Measurements from ENCODE around the gene SCUBE3.

SCUBE3 gene

DNA sequence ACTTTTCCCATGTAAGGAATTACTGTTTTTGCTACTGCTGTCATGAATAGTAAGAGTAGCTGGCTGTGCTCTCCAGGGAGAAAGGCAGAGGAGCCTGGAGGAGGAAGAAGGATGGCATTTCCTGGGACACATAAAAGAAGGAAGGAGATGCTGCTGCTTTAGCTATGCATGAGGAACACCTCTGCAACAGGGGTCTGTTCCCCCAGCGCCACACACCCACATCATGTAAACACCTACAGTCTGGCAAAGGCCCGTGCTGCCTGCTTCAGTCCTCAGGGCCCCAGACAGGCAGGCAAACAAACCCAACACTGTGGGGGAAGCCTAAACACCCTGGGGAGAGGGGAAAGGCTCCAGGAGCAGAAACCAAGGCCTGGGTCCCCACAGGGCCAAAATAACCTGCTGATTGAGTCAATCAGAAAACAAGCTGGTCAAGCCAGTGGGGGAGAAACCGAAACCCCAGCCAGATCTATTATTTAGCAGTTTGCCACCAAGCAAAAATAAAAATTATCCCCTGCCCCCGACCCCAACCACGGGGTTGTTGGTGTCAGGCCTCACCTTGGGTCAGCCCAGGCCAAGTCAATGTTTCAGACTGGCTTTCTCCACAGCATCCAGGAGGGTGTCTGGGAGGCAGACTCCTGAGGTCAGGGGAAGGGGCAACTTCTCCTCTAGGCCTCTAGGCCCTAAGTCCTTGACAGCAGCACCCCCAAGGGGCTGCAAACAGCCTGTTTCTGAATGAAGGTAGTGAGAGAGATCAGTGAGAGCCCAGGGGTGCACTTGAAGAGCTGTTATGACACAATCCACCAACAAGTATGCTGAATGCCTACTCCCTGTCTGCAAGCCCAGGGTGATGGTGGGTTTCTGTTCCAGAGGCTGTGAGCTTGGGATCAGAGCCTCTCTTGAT lies 34.6 kb upstream of the SCUBE3 start:
- DNase-seq (ENCODE audit: low read depth, low spot score) = no peak
- TF ChIP-seq, protein P1, sequence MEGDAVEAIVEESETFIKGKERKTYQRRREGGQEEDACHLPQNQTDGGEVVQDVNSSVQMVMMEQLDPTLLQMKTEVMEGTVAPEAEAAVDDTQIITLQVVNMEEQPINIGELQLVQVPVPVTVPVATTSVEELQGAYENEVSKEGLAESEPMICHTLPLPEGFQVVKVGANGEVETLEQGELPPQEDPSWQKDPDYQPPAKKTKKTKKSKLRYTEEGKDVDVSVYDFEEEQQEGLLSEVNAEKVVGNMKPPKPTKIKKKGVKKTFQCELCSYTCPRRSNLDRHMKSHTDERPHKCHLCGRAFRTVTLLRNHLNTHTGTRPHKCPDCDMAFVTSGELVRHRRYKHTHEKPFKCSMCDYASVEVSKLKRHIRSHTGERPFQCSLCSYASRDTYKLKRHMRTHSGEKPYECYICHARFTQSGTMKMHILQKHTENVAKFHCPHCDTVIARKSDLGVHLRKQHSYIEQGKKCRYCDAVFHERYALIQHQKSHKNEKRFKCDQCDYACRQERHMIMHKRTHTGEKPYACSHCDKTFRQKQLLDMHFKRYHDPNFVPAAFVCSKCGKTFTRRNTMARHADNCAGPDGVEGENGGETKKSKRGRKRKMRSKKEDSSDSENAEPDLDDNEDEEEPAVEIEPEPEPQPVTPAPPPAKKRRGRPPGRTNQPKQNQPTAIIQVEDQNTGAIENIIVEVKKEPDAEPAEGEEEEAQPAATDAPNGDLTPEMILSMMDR (IDR thresholded peaks at IDR 0.05; ENCODE audit: insufficient read depth, low read length, missing control alignments) = no peak
- H3K4me3 ChIP-seq (ENCODE audit: low read depth, low read length) = no peak overlapping the region
- POLR2A ChIA-PET = no interaction called here
- CTCF ChIA-PET = interaction anchor here (1.1 to 2.0 kb wide), 8 partner anchors 8 to 192 kb away, joined by 3 to 12 read pairs (median 4); no protein-coding TSS in a partner anchor

- H3K4me3 ChIP-seq (ENCODE audit: low read depth, low read length) = no peak overlapping the region
- ChIA-PET CTCF (interaction anchor here (0.8 to 2.0 kb wide), 9 partner anchors 9 to 193 kb away, joined by 3 to 12 read pairs (median 4); no protein-coding TSS in a partner anchor), POLR2A (no interaction called here)
- no peak for DNase-seq (ENCODE audit: low read depth, low spot score)
- TF ChIP-seq, protein P1 (IDR thresholded peaks at IDR 0.05; ENCODE audit: insufficient read depth, low read length, missing control alignments) = no peak
Measured at GRCh38 chr6:35179901-35180535, 33.7 kb upstream of the SCUBE3 start.

GRCh38 chr6:35181308-35181932 lies 32.3 kb upstream of the SCUBE3 start:
- H3K4me3 ChIP-seq (ENCODE audit: low read depth, low read length) = no peak overlapping the region
- TF ChIP-seq, protein P1 (IDR thresholded peaks at IDR 0.05; ENCODE audit: insufficient read depth, low read length, missing control alignments) = no peak
- POLR2A ChIA-PET = interaction anchor here (1.5 kb wide), 1 partner anchor 33 kb away, joined by 3 read pairs; no protein-coding TSS in a partner anchor
- DNase-seq (ENCODE audit: low read depth, low spot score) = no peak
- CTCF ChIA-PET = interaction anchor here (1.4 to 1.7 kb wide), 2 partner anchors 26 to 42 kb away, joined by 3 to 7 read pairs; no protein-coding TSS in a partner anchor

DNA sequence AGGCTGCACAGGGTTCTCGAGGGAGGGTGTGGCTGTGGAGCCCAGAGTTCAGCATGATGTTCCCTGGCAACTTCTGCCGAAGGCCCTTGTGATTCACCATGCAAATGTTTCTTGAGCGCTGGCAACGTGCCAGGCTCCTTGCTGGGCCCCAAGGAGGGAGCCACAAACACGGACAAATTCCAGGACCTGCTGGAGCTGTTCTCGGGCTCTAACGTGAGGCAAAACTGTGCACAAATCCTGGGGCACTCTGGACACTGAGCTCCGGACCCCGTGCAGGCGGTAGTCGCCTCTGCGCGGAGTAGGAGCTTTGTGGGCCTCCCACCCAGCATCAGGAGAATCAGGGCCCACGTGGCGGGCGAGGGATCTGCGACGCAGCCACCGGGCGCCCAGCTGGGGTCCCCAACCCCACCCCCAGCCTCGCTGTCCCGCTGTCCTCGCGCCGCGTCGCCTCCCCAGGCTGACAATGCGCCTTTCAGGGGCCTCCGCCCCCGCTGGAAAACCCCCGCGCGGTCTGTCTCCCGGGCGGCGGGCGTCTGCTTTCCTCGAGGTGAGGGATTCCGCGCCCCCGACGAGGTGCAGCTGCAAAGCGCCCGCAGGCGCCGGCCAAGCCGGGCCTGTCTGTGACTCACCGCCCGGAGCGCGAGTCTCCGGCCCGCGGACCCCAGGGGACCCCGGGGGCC lies 31.7 kb upstream of the SCUBE3 start:
- no peak overlapping the region for H3K4me3 ChIP-seq (ENCODE audit: low read depth, low read length)
- no peak for DNase-seq (ENCODE audit: low read depth, low spot score)
- TF ChIP-seq, protein P1 (IDR thresholded peaks at IDR 0.05; ENCODE audit: insufficient read depth, low read length, missing control alignments) = no peak
- POLR2A ChIA-PET = interaction anchor here (1.5 kb wide), 1 partner anchor 33 kb away, joined by 3 read pairs; no protein-coding TSS in a partner anchor
- CTCF ChIA-PET = interaction anchor here (1.4 to 1.7 kb wide), 2 partner anchors 25 to 43 kb away, joined by 3 to 7 read pairs; no protein-coding TSS in a partner anchor

GRCh38 chr6:35183281-35183680 lies 30.5 kb upstream of the SCUBE3 start:
- ChIA-PET CTCF (interaction anchor here (0.8 to 1.1 kb wide), 2 partner anchors 22 to 35 kb away, joined by 3 to 4 read pairs; no protein-coding TSS in a partner anchor), POLR2A (no interaction called here)
- no peak for DNase-seq (ENCODE audit: low read depth, low spot score)
- TF ChIP-seq, protein P1 (IDR thresholded peaks at IDR 0.05; ENCODE audit: insufficient read depth, low read length, missing control alignments) = no peak
- H3K4me3 ChIP-seq (ENCODE audit: low read depth, low read length) = no peak overlapping the region
